CD4-positive, alpha-beta T cell treated with Interleukin-4 for 1 hour (primary cell): ENCODE measurements around the gene SCN1B.
"Not testable (repeated sequence)": the region's sequence is repeated elsewhere in the genome, so short reads cannot be mapped to it uniquely, and the experiment has no call there.

ENCODE experiments used
- DNase-seq, 2 donors: peaks; one replicate each; pipeline ENCODE4 v3.0.0-alpha.2; 2020 to 2022

Gene SCN1B

GRCh38 chr19:35019144-35019543 is 11.1 kb upstream of the SCN1B start:
- no peak for DNase-seq

GRCh38 chr19:35021016-35021415 is 9.3 kb upstream of the SCN1B start:
- DNase-seq, result no peak

GRCh38 chr19:35021596-35021995 is 8.7 kb upstream of the SCN1B start:
- no peak for DNase-seq

GRCh38 chr19:35022460-35022859 is 7.8 kb upstream of the SCN1B start:
- no peak for DNase-seq

- DNase-seq, result no peak
These were observed 6.8 kb upstream of the SCN1B start for GRCh38 chr19:35023428-35023827.

- no peak for DNase-seq
These were observed 6.2 kb upstream of the SCN1B start for GRCh38 chr19:35024095-35024494.

GRCh38 chr19:35025969-35026368 is 4.3 kb upstream of the SCN1B start:
- DNase-seq, result no peak

- no peak for DNase-seq
These were observed 3.9 kb upstream of the SCN1B start for GRCh38 chr19:35026418-35026817.

- DNase-seq, result no peak
These were observed 3.3 kb upstream of the SCN1B start for GRCh38 chr19:35027009-35027408.

GRCh38 chr19:35027851-35028599 is 2.2 kb upstream of the SCN1B start:
- no peak for DNase-seq

- DNase-seq, result not testable (repeated sequence)
These were observed 1.7 kb upstream of the SCN1B start for GRCh38 chr19:35028600-35028885.

GRCh38 chr19:35029275-35029736 is 964 bp upstream of the SCN1B start:
- not testable (repeated sequence) for DNase-seq

- DNase-seq, result no peak
These were observed 473 bp upstream of the SCN1B start for GRCh38 chr19:35029737-35030256.

- DNase-seq, result no peak
These were observed 1.0 kb downstream of the SCN1B start for GRCh38 chr19:35031072-35031881.

- DNase-seq, result no peak
These were observed 2.1 kb downstream of the SCN1B start for GRCh38 chr19:35032356-35032865.

GRCh38 chr19:35033067-35034004 is 3.1 kb downstream of the SCN1B start:
- no peak for DNase-seq

GRCh38 chr19:35034005-35034502 is 3.8 kb downstream of the SCN1B start:
- no peak for DNase-seq

GRCh38 chr19:35034588-35035382 is 4.5 kb downstream of the SCN1B start:
- DNase-seq, result no peak

GRCh38 chr19:35037716-35038622 is 7.7 kb downstream of the SCN1B start:
- no peak for DNase-seq
